ENCODE results near the gene SYT13.

The SYT13 gene

DNA sequence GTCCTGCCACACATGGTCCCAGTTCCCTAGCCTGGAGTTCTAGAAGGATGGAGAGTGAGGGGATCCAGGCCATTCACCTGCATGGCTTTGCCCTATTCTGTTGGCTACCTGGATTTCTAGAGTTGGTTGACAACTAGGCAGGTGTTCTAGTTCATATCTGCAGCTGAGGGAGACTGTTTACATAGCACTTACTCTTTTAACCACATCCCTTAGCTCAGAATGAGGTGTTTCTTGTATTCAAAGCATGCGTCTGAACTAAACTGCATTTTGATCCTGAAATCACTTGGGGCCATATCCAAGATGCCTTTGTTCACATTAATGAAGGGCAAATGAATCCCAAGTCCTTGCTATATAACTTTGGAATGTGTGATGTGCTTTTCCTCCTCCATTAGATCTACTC is 60.9 kb downstream of the SYT13 start:
- Histone ChIP-seq H3K9ac (ENCODE audit: low read length) (no peak overlapping the region), H3K36me3 (replicated peaks; ENCODE audit: low read depth, low read length) (no peaks in the 10 kb centered on the region), H3K4me1 (ENCODE audit: low read length) (no peaks in the 10 kb centered on the region), H3K4me2 (ENCODE audit: low read length) (no peak overlapping the region), H4K20me1 (ENCODE audit: insufficient read depth, low read length) (no peaks in the 10 kb centered on the region), H3K9me3 (ENCODE audit: insufficient read depth, low read length) (no peaks in the 10 kb centered on the region), H3K27me3 (ENCODE audit: low read depth, low read length) (no peaks in the 10 kb centered on the region), H3K79me2 (ENCODE audit: low read length) (no peaks in the 10 kb centered on the region), H3K4me3 (ENCODE audit: low read length) (no peak overlapping the region), H3K27ac (ENCODE audit: low read length) (no peak overlapping the region), H2AFZ (ENCODE audit: low read depth, low read length) (no peak overlapping the region)
- TF ChIP-seq, protein P1, sequence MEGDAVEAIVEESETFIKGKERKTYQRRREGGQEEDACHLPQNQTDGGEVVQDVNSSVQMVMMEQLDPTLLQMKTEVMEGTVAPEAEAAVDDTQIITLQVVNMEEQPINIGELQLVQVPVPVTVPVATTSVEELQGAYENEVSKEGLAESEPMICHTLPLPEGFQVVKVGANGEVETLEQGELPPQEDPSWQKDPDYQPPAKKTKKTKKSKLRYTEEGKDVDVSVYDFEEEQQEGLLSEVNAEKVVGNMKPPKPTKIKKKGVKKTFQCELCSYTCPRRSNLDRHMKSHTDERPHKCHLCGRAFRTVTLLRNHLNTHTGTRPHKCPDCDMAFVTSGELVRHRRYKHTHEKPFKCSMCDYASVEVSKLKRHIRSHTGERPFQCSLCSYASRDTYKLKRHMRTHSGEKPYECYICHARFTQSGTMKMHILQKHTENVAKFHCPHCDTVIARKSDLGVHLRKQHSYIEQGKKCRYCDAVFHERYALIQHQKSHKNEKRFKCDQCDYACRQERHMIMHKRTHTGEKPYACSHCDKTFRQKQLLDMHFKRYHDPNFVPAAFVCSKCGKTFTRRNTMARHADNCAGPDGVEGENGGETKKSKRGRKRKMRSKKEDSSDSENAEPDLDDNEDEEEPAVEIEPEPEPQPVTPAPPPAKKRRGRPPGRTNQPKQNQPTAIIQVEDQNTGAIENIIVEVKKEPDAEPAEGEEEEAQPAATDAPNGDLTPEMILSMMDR (IDR thresholded peaks at IDR 0.05; ENCODE audit: low read depth, low read length), result no peak
- TF ChIP-seq EZH2phosphoT487 (IDR thresholded peaks at IDR 0.05; ENCODE audit: low read depth), result no peak

DNA sequence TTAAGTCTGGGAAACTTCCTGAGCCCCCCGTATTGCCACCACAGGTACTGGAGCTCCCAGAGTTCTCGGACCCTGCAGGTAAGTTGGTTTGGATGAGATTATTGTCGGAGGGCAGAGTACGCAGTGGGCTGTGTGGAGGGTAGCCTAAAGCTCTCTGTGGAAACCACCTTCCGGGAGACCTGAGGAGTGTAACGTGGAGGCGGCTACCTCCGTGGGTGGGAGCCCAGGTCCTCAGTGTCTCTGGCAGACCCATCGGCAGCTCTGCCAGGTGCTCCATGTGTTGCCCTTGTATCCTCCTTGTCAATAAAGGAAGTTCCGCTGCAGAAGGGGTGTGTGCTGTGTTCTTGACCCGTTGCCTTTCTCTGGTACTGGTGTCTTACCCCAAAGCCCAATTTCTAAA is 61.4 kb downstream of the SYT13 start:
- Histone ChIP-seq H3K4me3 (ENCODE audit: low read length) (no peak overlapping the region), H3K79me2 (ENCODE audit: low read length) (no peaks in the 10 kb centered on the region), H3K9me3 (ENCODE audit: insufficient read depth, low read length) (no peaks in the 10 kb centered on the region), H3K9ac (ENCODE audit: low read length) (no peak overlapping the region), H2AFZ (ENCODE audit: low read depth, low read length) (no peak overlapping the region), H3K27ac (ENCODE audit: low read length) (no peak overlapping the region), H3K27me3 (ENCODE audit: low read depth, low read length) (no peaks in the 10 kb centered on the region), H3K4me2 (ENCODE audit: low read length) (no peak overlapping the region), H4K20me1 (ENCODE audit: insufficient read depth, low read length) (no peaks in the 10 kb centered on the region), H3K36me3 (replicated peaks; ENCODE audit: low read depth, low read length) (no peaks in the 10 kb centered on the region), H3K4me1 (ENCODE audit: low read length) (no peaks in the 10 kb centered on the region)
- no peak for TF ChIP-seq EZH2phosphoT487 (IDR thresholded peaks at IDR 0.05; ENCODE audit: low read depth)
- TF ChIP-seq, protein P1 (IDR thresholded peaks at IDR 0.05; ENCODE audit: low read depth, low read length), result no peak

DNA sequence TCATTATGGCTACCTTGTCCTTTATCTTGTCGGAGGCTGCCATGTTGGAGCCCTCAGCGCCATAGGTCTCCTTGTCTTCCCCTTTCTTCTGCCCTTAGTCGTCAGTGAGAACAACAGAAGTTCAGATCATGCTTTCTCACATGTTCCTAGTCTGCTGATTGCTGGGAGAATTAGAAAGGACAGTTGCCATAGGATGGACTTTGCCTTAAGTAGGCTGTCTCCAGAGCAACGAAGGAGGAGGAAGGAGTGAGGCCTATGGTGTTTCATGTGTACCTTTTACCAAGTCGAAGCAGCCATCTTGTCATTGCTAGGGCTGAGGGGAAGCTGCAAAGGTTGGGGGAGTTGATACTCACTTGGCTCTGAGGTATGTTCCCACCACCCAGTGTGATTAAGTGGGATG is 62.6 kb downstream of the SYT13 start:
- H3K27me3 ChIP-seq (ENCODE audit: low read depth, low read length), result no peaks in the 10 kb centered on the region
- H3K4me2 ChIP-seq (ENCODE audit: low read length), result no peak overlapping the region
- H2AFZ ChIP-seq (ENCODE audit: low read depth, low read length), result no peak overlapping the region
- no peak overlapping the region for H3K4me3 ChIP-seq (ENCODE audit: low read length)
- H3K9me3 ChIP-seq (ENCODE audit: insufficient read depth, low read length), result no peaks in the 10 kb centered on the region
- TF ChIP-seq, protein P1 (IDR thresholded peaks at IDR 0.05; ENCODE audit: low read depth, low read length), result no peak
- TF ChIP-seq EZH2phosphoT487 (IDR thresholded peaks at IDR 0.05; ENCODE audit: low read depth), result no peak
- no peaks in the 10 kb centered on the region for H3K4me1 ChIP-seq (ENCODE audit: low read length)
- no peaks in the 10 kb centered on the region for H3K79me2 ChIP-seq (ENCODE audit: low read length)
- no peak overlapping the region for H3K9ac ChIP-seq (ENCODE audit: low read length)
- H4K20me1 ChIP-seq (ENCODE audit: insufficient read depth, low read length), result no peaks in the 10 kb centered on the region
- no peaks in the 10 kb centered on the region for H3K36me3 ChIP-seq (replicated peaks; ENCODE audit: low read depth, low read length)
- H3K27ac ChIP-seq (ENCODE audit: low read length), result no peak overlapping the region

DNA sequence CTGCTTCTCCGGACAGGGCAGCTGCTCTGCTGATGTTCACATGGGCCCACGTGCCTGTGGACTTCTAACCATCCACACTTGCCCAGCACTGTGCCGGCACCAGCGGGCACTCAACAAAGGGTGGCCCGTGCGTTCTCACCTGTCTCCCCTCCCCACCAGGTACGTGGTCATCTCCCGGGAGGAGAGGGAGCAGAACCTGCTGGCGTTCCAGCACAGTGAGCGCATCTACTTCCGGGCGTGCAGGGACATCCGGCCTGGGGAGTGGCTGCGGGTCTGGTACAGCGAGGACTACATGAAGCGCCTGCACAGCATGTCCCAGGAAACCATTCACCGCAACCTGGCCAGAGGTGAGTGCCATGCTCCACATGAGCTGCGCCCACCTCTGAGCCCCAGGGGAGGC is 66.7 kb downstream of the SYT13 start:
- H3K9ac ChIP-seq (ENCODE audit: low read length), result no peak overlapping the region
- no peak overlapping the region for H3K4me2 ChIP-seq (ENCODE audit: low read length)
- peaks cover 9% of the 10 kb centered on the region for H3K4me1 ChIP-seq (ENCODE audit: low read length)
- no peaks in the 10 kb centered on the region for H3K9me3 ChIP-seq (ENCODE audit: insufficient read depth, low read length)
- H3K4me3 ChIP-seq (ENCODE audit: low read length), result no peak overlapping the region
- no peak for TF ChIP-seq EZH2phosphoT487 (IDR thresholded peaks at IDR 0.05; ENCODE audit: low read depth)
- TF ChIP-seq, protein P1 (IDR thresholded peaks at IDR 0.05; ENCODE audit: low read depth, low read length), result no peak
- H2AFZ ChIP-seq (ENCODE audit: low read depth, low read length), result no peak overlapping the region
- no peaks in the 10 kb centered on the region for H3K27me3 ChIP-seq (ENCODE audit: low read depth, low read length)
- no peaks in the 10 kb centered on the region for H3K36me3 ChIP-seq (replicated peaks; ENCODE audit: low read depth, low read length)
- H4K20me1 ChIP-seq (ENCODE audit: insufficient read depth, low read length), result no peaks in the 10 kb centered on the region
- no peak overlapping the region for H3K27ac ChIP-seq (ENCODE audit: low read length)
- no peaks in the 10 kb centered on the region for H3K79me2 ChIP-seq (ENCODE audit: low read length)

Data from OCI-LY3 (cell line).